ENCODE measurements around the gene OOSP3.

Gene OOSP3

GRCh38 chr11:59943997-59944714 lies 65.6 kb downstream of the OOSP3 start:
- no peak for DNase-seq

GRCh38 chr11:59944720-59945119 lies 66.1 kb downstream of the OOSP3 start:
- peak in 5 of 58 donors; percentile 0 to 44 (median 25) for DNase-seq

All from anterior cingulate cortex (tissue), 58 donors.